Epithelial cell of prostate (primary cell): ENCODE measurements around the gene SPAG16.
"Not testable (repeated sequence)": the region's sequence is repeated elsewhere in the genome, so short reads cannot be mapped to it uniquely, and the experiment has no call there.

Source experiments
- DNase-seq: peaks from one replicate; pipeline ENCODE4 v3.0.0-alpha.2; 2011; ENCODE audit warnings: low read depth, low spot score
- H3K27ac ChIP-seq: fragments of 450-650 bp; 2 replicates; pipeline ENCODE4 v1.5.1; 2017; ENCODE audit warnings: mild to moderate bottlenecking

Gene SPAG16

GRCh38 chr2:213265679-213266078 lies 18.6 kb upstream of the SPAG16 start:
- DNase-seq = no peak
- H3K27ac ChIP-seq = no peak overlapping the region

DNA sequence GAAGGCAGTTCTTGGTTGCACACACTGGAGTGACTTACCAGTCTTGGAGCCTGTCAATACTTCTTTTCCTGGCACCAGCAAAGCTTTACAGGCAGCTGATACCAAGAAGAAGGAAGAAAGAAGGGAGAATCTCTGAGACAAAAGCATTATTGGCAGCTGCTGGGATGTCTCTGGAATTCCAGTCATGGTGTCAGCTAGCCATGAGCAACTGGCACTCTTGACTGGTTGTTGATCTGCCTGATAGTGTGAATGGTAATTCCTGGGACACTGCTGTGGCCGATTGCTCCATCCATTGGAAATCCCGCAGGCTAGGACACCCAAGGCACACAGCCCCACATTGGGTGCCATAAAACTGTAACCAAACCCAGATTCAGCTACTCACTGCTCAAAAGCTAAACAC lies 17.8 kb upstream of the SPAG16 start:
- DNase-seq = no peak
- no peak overlapping the region for H3K27ac ChIP-seq

GRCh38 chr2:213271947-213272346 lies 12.3 kb upstream of the SPAG16 start:
- H3K27ac ChIP-seq = no peak overlapping the region
- no peak for DNase-seq

DNA sequence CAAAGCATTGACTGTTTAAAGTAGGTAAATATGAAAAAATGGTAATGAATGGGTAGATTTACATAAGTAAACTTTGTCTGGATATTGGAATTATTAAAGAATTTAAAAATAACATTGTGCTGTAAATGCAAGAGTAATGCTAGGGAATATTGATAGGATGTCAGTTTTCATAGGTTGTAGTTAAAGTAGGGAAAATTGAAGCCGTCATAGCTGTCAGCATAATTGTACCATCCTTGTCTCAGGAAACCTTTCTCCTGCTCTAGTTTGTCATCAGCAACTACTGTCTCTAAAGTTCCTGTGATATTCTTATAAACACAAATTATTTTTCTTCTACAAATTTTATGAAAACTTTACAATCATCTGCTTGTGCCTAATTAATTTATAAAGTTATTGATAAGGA lies 10.1 kb upstream of the SPAG16 start:
- no peak for DNase-seq
- H3K27ac ChIP-seq = no peak overlapping the region

GRCh38 chr2:213275265-213275664 lies 9.0 kb upstream of the SPAG16 start:
- DNase-seq = no peak
- no peak overlapping the region for H3K27ac ChIP-seq

DNA sequence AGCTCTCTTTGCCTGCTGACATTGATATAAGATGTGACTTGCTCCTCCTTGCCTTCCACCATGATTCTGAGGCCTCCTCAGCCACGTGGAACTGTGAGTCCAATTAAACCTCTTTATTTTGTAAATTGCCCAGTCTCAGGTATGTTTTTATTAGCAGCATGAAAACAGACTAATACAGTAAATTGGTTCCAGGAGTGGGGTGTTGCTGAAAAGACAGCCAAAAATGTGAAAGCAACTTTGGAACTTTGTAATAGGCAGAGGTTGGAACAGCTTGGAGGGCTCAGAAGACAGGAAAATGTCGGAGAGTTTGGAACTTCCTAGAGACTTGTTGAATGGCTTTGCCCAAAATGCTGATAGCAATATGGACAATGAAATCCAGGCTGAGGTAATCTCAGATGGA lies 7.1 kb upstream of the SPAG16 start:
- not testable (repeated sequence) for DNase-seq, H3K27ac ChIP-seq

- DNase-seq = peak; percentile 37
- H3K27ac ChIP-seq = peak overlapping the region; percentile 29
Observed at GRCh38 chr2:213279116-213279620, 5.1 kb upstream of the SPAG16 start.

DNA sequence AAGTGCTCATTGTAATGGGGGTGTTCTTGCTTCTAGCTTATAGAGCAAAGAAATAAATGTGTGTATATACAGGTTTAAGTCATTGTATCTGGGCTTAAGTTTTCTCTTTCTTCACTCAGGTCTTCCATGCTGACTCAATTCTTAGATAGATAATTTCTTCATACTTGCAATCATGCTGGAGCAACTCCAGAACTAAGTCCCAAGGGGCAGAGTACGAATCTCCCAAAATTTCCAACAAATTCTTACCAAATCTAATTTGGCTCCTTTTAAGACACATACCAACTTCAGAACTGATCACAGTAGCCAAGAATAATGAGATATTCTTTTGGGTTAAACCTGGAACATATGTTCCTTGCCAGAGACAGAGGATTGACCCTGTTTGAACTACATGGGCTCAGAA lies 4.3 kb upstream of the SPAG16 start:
- H3K27ac ChIP-seq = peak overlapping the region; percentile 29
- DNase-seq = no peak

DNA sequence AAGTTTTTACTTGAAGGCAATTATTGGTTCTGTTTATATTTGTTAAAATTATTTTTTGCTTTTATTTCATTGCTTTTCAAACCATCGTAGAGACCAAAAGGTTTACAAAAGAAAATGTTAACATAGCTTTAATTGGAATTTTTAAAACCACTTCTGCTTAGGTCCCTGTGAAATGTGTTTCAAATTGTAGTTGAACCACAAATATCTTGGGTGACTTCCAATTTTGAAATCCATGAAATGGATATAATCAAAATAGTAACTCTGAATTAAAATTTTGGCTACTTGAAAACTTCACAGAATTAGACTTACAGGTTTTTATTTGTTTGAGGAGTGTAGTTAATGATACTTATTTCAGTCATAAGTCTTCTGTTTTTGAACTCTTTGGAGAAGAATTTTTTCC lies 3.1 kb upstream of the SPAG16 start:
- H3K27ac ChIP-seq = no peak overlapping the region
- DNase-seq = no peak

GRCh38 chr2:213285404-213285803 lies 1.1 kb downstream of the SPAG16 start:
- no peak for DNase-seq
- H3K27ac ChIP-seq = peak overlapping the region; percentile 47

DNA sequence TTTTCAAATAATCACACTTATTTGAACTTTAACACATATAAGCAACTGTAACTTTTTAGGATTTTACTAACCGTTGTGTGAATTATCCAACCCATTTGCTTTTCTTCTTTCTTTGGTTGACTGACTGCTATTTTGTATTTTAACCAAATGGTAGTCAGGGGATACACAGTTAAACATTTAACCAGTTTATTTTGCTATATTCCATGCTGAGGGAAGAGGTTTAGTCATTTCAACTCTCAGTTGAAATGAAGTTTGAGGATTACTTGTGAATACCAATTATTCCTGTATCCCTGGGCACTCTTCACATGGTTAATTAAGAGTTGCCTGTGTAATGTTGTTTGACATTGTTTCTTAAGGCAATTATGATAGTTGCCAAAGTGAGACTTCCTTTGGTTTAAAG lies 1.9 kb downstream of the SPAG16 start:
- H3K27ac ChIP-seq = no peak overlapping the region
- no peak for DNase-seq

DNA sequence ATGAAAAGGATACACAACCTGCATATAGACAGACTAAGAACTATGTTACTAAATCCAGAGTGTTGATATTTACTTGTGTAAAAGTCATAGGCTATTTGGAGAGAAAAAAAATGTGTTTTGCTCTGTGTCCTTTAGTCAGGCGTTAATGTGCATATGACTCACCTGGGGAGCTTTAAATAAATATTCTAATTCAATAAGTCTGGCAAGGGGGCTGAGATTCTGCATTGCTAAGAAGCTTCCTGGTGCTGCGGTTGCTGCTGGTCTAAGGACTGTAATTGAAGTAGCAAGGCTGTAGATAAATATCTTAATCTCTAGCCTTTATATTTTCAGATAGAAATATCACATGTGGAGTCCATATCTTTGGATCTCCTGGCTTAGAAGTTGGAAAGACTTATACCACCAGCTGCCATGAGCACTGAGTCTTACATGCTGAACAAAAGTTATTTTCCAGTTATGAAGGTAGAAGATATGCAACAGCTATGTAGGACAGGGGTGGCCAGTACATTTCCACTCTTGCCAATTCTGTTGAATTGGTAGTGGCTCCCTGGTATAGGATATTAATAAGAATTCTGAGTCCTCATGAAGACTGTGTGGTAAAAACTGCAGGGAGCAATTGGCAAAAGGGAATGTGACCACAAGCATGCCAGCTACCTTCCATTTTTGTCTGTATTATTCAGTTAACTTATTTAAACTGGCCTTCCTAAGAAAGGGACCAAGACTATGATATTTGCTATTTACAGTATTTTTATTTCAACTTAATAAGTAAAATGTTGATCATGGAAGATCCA lies 4.8 kb downstream of the SPAG16 start:
- no peak for DNase-seq
- H3K27ac ChIP-seq = no peak overlapping the region

DNA sequence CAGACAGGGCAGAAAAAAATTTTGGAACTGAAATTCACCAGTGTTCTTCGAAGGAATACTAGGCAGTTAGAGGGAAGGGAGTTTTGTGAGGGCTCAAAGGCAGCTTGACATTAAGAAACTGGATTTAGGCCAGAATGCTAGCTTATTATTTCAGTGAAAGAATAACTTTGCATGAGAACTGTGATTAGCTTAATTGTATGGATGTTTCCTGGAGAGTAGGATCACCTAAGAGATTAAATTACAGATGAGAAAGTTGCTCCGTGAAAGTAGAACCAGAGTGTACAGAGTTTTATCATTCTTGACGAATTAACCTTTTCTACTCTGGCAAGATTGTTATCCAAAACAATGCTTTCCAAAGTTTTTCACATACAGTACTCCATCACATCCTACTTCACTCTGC lies 6.2 kb downstream of the SPAG16 start:
- no peak overlapping the region for H3K27ac ChIP-seq
- DNase-seq = no peak

DNA sequence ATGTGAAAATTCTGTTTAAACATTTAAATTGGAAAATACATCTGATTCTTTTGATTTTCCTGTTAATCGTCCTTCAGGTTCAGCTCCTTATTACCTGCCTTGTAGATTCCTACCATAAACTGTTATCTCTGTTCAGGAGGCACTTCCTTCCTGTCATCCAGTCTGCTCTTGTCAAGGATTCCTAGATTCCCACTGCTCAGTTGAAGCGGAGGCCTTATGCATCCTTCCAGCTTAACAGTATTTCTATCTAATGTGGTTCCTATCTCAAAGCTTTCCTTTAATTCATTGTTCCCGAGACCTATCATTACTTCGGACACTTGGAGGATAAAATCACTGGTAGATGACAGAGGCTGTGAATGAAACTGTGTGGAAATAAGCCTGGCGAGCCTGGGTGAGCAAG lies 12.0 kb downstream of the SPAG16 start:
- no peak overlapping the region for H3K27ac ChIP-seq
- no peak for DNase-seq

DNA sequence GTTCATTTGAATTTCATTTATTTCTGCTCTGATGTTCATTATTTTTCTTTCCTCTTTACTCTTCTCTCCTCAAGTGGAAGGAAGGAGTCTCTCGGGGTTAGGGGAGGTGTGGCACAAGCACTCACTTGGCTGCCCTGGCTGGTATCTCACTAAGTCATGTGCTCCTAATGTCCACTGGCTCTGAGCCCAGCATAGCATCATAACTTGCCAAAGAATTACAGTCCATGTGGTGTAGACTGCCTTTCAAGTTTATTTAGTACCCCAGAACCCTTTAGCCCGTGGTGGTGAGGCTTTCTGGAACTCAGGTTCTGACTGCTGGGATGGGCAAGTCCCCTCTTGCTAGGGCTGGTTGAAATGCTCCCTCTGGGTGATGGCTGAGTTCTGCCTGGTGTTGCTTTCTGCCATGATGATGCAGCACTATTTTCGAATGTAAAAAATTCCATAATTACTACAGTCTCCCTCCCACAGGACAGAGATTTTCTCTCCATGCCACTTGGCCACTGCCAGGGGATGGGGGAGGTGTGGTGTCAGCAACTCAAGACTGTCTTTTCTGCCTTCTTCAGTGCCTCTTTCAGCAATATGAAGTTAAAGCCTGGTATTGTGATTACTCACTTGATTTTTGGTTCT lies 22.2 kb downstream of the SPAG16 start:
- DNase-seq = no peak
- no peak overlapping the region for H3K27ac ChIP-seq

DNA sequence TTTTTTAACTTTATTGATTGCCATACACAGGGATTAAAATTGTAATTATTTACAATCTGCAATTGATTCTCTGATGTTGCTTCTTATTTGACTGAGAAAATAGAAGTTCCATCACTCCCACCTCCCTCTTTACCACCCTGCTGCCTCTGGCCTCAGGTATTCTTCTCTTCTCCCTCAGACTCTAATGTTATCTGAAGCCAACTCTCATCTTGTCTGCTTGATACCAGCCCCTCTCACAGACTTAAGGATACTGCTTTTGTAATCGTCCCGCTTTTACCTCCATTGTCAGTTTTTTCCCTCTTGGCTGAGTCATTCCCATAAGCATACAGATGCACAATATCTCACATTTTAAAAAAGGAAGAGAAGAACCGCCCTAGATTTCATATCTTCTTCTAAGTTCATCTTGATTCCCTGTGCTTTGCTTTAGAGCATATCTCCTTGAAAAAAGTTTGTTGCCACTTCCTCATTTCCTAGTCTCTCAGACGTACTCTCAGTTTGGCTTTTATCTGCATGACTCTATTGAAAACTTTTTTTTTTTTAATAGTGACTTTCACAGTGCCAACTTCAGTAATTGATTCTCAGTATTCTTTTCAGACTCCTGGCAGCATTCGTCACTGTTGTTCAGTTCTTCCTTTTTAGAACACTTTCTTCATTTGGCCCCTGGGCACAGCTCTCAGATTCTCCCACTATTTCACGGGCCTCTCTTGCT lies 31.1 kb downstream of the SPAG16 start:
- no peak for DNase-seq
- no peak overlapping the region for H3K27ac ChIP-seq

DNA sequence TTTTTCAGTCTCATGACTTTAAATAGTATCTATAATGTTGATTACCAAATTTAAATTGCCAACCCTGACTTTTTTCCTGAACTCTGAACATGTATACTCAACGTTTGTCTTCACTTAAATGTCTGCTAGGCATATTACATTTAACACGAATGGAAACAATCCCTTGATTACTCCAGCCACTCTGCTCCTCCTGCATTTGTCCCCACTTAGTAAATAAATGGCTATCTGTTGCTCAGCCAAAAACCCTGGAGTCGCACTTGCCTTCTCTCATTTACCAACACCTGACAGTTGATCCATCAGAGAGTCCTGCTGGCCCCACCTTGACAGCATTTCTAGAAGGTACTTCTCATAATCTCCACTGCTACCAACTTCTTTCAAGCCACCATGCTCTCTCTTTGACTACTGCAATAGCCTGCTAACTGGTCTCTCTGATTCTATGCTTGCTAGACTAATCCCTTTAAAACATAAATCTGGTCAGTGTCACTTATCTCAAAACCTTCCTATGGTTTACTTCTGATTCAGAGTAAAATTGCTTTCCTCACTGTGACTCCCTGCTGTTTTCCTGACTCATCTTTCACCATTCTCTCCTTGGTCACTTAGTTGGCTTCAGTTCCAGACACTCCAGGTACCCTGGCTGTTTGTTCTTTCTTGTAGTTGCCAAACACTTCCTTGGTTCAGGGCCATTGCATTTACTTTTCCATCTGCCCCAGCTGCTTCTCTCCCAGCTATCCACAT lies 31.9 kb downstream of the SPAG16 start:
- DNase-seq = no peak
- no peak overlapping the region for H3K27ac ChIP-seq

DNA sequence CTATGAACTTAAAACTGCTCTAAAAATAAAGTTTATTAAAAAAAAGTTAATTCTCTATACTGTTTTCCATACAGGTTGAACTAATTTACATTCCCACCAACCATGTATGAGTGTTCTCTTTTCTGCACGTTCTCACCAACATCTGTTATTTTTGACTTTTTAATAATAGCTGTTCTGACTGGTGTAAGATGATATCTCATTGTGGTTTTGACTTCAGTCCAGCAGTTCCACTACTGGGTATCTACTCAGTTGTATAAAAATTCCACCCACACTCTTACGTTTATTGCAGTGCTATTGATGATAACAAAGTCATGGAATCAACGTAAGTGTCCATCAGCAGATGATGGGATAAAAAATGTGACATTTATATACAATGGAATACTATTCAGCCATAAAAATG lies 33.7 kb downstream of the SPAG16 start:
- no peak overlapping the region for H3K27ac ChIP-seq
- no peak for DNase-seq

GRCh38 chr2:213320604-213321003 lies 36.3 kb downstream of the SPAG16 start:
- no peak for DNase-seq
- H3K27ac ChIP-seq = no peak overlapping the region

GRCh38 chr2:213336253-213336770 lies 52.0 kb downstream of the SPAG16 start:
- H3K27ac ChIP-seq = no peak overlapping the region
- DNase-seq = no peak
